Upper lobe of left lung (tissue), 6 donors: ENCODE data around the gene ARHGEF7. TPM values are rescaled to one million over a fixed set of nuclear protein-coding genes. Genes with fewer than 3 reads are reported as not detected.

Experiments
- ATAC-seq, 2 donors: fragments of 200-7000 bp; cut with Tn5 transposase; one replicate each; pipeline ENCODE4 v1.9.1; 2022; ENCODE audit warnings: mild to moderate bottlenecking in 2 of 2, moderate library complexity in 2 of 2; ENCODE audit not compliant: low FRiP score in 2 of 2
- DNase-seq, 2 donors: peaks; one replicate each; pipeline ENCODE4 v3.0.0-alpha.2; 2019 to 2020
- H3K27ac ChIP-seq, 4 donors: fragments of 200-600 bp; sonication (generic); one replicate each; pipeline ENCODE4 v1.5.1; 2016 to 2019
- H3K27me3 ChIP-seq, 4 donors: fragments of 200-600 bp; sonication (generic); one replicate each; pipeline ENCODE4 v1.5.1; 2017 to 2019
- H3K36me3 ChIP-seq, 4 donors: fragments of 200-600 bp; sonication (generic); one replicate each; pipeline ENCODE4 v1.5.1; 2016 to 2019
- H3K4me1 ChIP-seq, 4 donors: fragments of 200-600 bp; sonication (generic); one replicate each; pipeline ENCODE4 v1.5.1; 2018 to 2019
- H3K4me3 ChIP-seq, 4 donors: fragments of 200-600 bp; sonication (generic); one replicate each; pipeline ENCODE4 v1.5.1; 2017 to 2019; ENCODE audit warnings: mild to moderate bottlenecking in 2 of 4, moderate library complexity in 1 of 4
- H3K9me3 ChIP-seq, 4 donors: fragments of 200-600 bp; sonication (generic); one replicate each; pipeline ENCODE4 v1.5.1; 2018 to 2019
- CTCF ChIP-seq, 6 experiments: fragments of 450-650 bp in 4 of 6; fragments of 200-600 bp in 2 of 6; sonication (generic) in 2 of 6; IDR thresholded peaks; one replicate each; pipeline ENCODE4 v1.5.1; 2016 to 2019; ENCODE audit warnings: antibody characterized with exemption in 6 of 6
- EP300 ChIP-seq, 4 donors: sonication (generic); formaldehyde crosslinking; IDR thresholded peaks; one replicate each; pipeline ENCODE4 v1.5.1; 2017; ENCODE audit warnings: antibody characterized with exemption in 4 of 4, control low read depth in 2 of 4
- POLR2A ChIP-seq, 4 donors: fragments of 450-650 bp; IDR thresholded peaks; one replicate each; pipeline ENCODE4 v1.5.1; 2016 to 2017; ENCODE audit warnings: antibody characterized with exemption in 4 of 4, mild to moderate bottlenecking in 2 of 4
- POLR2AphosphoS5 ChIP-seq, 2 donors: sonication (generic); formaldehyde crosslinking; IDR thresholded peaks; one replicate each; pipeline ENCODE4 v1.5.1; 2017; ENCODE audit warnings: antibody characterized with exemption in 2 of 2
- WGBS, 2 donors: methylation state at CpG; one replicate each; pipeline ENCODE4 v1.1.5; 2017 to 2018; 5-methylcytosine and 5-hydroxymethylcytosine counted together
- total RNA-seq, 6 donors: library from RNA; depleted of rRNA in 4 of 6; stranded (reverse); fragments of >200 nt in 4 of 6; gene quantifications; one replicate each; pipeline versions ENCODE4 v1.1.0 to v1.2.1, GENCODE V29; 2016 to 2021
- donor health status: DM: no; HTN: no; CAD: no; lungs with moderate emphysema.
- donor health status: DM: no; HTN: yes; CAD: no; lungs with severe emphysema.

Gene ARHGEF7
- total RNA-seq, 6 donors from 2014 or later: 50.3 to 130 (median 67.4) TPM

GRCh38 chr13:111126509-111126908 lies 11.4 kb downstream of the ARHGEF7 start:
- ATAC-seq (no peak), DNase-seq (no peak)
- no peaks in the 10 kb centered on the region for H3K4me1 ChIP-seq
- H3K4me3 ChIP-seq: no peak overlapping the region
- no peaks in the 10 kb centered on the region for H3K27me3 ChIP-seq
- no peak overlapping the region for H3K27ac ChIP-seq
- no peaks in the 10 kb centered on the region for H3K36me3 ChIP-seq
- no peak for TF ChIP-seq CTCF (IDR thresholded peaks at IDR 0.05)
- no peak for TF ChIP-seq EP300 (IDR thresholded peaks at IDR 0.05)
- no peaks in the 10 kb centered on the region for H3K9me3 ChIP-seq

- H3K27me3 ChIP-seq: no peaks in the 10 kb centered on the region
- H3K36me3 ChIP-seq: no peaks in the 10 kb centered on the region
- 81 to 84% methylated on average over 9 of the region's 9 CpGs for whole genome bisulfite sequencing, 2 donors
- no peak overlapping the region for H3K4me3 ChIP-seq
- ATAC-seq: no peak
- H3K4me1 ChIP-seq: no peaks in the 10 kb centered on the region
- DNase-seq: no peak
- TF ChIP-seq POLR2A (IDR thresholded peaks at IDR 0.05) (no peak), POLR2AphosphoS5 (IDR thresholded peaks at IDR 0.05) (no peak), CTCF (IDR thresholded peaks at IDR 0.05) (no peak), EP300 (IDR thresholded peaks at IDR 0.05) (no peak)
- no peaks in the 10 kb centered on the region for H3K9me3 ChIP-seq
- H3K27ac ChIP-seq: no peak overlapping the region
These were observed 14.5 kb downstream of the ARHGEF7 start for GRCh38 chr13:111129465-111130115.

GRCh38 chr13:111130116-111130508 lies 15.0 kb downstream of the ARHGEF7 start:
- TF ChIP-seq EP300 (IDR thresholded peaks at IDR 0.05) (no peak), CTCF (IDR thresholded peaks at IDR 0.05) (no peak), POLR2A (IDR thresholded peaks at IDR 0.05) (no peak), POLR2AphosphoS5 (IDR thresholded peaks at IDR 0.05) (no peak)
- Histone ChIP-seq H3K4me3 (no peak overlapping the region), H3K36me3 (no peaks in the 10 kb centered on the region), H3K4me1 (no peaks in the 10 kb centered on the region), H3K9me3 (no peaks in the 10 kb centered on the region), H3K27me3 (no peaks in the 10 kb centered on the region), H3K27ac (no peak overlapping the region)
- no peak for ATAC-seq
- 75 to 78% methylated on average over 5 of the region's 5 CpGs for WGBS, 2 donors
- DNase-seq: no peak

GRCh38 chr13:111131048-111131447 lies 15.9 kb downstream of the ARHGEF7 start:
- Histone ChIP-seq H3K4me3 (no peak overlapping the region), H3K36me3 (no peaks in the 10 kb centered on the region), H3K27me3 (no peaks in the 10 kb centered on the region), H3K27ac (no peak overlapping the region), H3K4me1 (no peaks in the 10 kb centered on the region), H3K9me3 (no peaks in the 10 kb centered on the region)
- 90 to 94% methylated on average over 10 of the region's 10 CpGs for WGBS, 2 donors
- TF ChIP-seq POLR2AphosphoS5 (IDR thresholded peaks at IDR 0.05): no peak
- no peak for TF ChIP-seq EP300 (IDR thresholded peaks at IDR 0.05)
- TF ChIP-seq POLR2A (IDR thresholded peaks at IDR 0.05): no peak
- TF ChIP-seq CTCF (IDR thresholded peaks at IDR 0.05): no peak
- DNase-seq (peak in 1 of 2 donors; percentile 69), ATAC-seq (peak in 1 of 2 donors; percentile 6)

- no peak overlapping the region for H3K4me3 ChIP-seq
- H3K9me3 ChIP-seq: no peaks in the 10 kb centered on the region
- ATAC-seq: peak; percentile 10 to 55
- H3K27ac ChIP-seq: no peak overlapping the region
- TF ChIP-seq POLR2AphosphoS5 (IDR thresholded peaks at IDR 0.05): no peak
- TF ChIP-seq EP300 (IDR thresholded peaks at IDR 0.05): no peak
- TF ChIP-seq POLR2A (IDR thresholded peaks at IDR 0.05): no peak
- no peak for TF ChIP-seq CTCF (IDR thresholded peaks at IDR 0.05)
- no peaks in the 10 kb centered on the region for H3K27me3 ChIP-seq
- no peaks in the 10 kb centered on the region for H3K36me3 ChIP-seq
- WGBS, 2 donors: 62 to 69% methylated on average over 4 of the region's 4 CpGs
- DNase-seq: no peak
- H3K4me1 ChIP-seq: no peaks in the 10 kb centered on the region
These were observed 16.5 kb downstream of the ARHGEF7 start for GRCh38 chr13:111131611-111132010.
